Fibroblast of pulmonary artery (primary cell): Measurements from ENCODE around the gene SAV1.
A peak's percentile ranks its signal among the peaks of the same experiment; 100 is the strongest.
"Not testable (repeated sequence)": the region's sequence is repeated elsewhere in the genome, so short reads cannot be mapped to it uniquely, and the experiment has no call there.

Source experiments
- DNase-seq: peaks from one replicate; pipeline ENCODE4 v3.0.0-alpha.2; 2010; ENCODE audit warnings: low read depth
- H3K4me3 ChIP-seq: replicated peaks from 2 replicates; pipeline ENCODE4 v1.5.1; 2011; ENCODE audit warnings: low read depth, mild to moderate bottlenecking, control low read depth, low read length, moderate library complexity
- TF ChIP-seq, protein P1 (sequence below): IDR thresholded peaks from 2 replicates; pipeline ENCODE4 v1.5.1; 2011; ENCODE audit warnings: mild to moderate bottlenecking, control low read depth, low read length, inconsistent platforms; ENCODE audit errors: missing control alignments

SAV1 gene

DNA sequence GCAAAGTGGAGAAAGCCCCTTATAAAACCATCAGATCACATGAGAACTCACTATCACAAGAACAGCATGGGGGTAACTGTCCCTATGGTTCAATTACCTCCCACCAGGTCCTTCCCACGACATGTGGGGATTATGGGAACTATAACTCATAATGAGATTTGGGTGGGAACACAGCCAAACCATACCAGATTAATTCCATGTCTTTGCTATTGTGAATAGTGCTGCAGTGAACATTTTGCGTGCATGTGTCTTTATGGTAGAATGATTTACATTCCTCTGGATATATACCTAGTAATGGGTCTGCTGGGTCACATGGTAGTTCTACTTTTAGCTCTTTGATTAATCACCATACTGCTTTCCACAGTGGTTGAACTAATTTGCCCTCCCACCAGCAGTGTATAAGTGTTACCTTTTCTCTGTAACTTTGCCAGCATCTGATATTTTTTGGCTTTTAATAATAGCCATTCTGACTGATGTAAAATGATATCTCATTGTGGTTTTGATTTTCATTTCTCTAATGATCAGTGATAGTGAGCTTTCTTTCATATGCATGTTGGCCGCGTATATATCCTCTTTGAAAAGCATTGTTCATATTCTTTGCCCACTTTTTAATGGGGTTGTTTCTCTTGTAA, 29.7 kb upstream of the SAV1 start:
- DNase-seq, result no peak
- no peak overlapping the region for H3K4me3 ChIP-seq
- TF ChIP-seq, protein P1, sequence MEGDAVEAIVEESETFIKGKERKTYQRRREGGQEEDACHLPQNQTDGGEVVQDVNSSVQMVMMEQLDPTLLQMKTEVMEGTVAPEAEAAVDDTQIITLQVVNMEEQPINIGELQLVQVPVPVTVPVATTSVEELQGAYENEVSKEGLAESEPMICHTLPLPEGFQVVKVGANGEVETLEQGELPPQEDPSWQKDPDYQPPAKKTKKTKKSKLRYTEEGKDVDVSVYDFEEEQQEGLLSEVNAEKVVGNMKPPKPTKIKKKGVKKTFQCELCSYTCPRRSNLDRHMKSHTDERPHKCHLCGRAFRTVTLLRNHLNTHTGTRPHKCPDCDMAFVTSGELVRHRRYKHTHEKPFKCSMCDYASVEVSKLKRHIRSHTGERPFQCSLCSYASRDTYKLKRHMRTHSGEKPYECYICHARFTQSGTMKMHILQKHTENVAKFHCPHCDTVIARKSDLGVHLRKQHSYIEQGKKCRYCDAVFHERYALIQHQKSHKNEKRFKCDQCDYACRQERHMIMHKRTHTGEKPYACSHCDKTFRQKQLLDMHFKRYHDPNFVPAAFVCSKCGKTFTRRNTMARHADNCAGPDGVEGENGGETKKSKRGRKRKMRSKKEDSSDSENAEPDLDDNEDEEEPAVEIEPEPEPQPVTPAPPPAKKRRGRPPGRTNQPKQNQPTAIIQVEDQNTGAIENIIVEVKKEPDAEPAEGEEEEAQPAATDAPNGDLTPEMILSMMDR, result no peak

DNA sequence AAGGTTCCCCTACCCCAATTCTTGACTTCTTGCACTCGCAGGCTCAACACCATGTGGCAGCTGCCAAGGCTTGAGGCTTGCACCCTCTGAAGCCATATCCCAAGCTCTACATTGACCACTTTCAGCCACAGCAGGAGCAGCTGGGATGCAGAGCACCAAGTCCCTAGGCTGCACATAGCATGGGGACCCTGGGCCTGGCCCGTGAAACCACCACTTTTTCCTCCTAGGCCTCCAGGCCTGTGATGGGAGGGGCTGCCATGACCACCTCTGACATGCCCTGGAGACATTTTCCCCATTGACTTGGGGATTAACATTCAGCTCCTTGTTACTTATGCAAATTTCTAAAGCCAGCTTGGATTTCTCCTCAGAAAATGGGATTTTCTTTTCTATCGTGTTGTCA, 26.2 kb upstream of the SAV1 start:
- not testable (repeated sequence) for H3K4me3 ChIP-seq, DNase-seq

DNA sequence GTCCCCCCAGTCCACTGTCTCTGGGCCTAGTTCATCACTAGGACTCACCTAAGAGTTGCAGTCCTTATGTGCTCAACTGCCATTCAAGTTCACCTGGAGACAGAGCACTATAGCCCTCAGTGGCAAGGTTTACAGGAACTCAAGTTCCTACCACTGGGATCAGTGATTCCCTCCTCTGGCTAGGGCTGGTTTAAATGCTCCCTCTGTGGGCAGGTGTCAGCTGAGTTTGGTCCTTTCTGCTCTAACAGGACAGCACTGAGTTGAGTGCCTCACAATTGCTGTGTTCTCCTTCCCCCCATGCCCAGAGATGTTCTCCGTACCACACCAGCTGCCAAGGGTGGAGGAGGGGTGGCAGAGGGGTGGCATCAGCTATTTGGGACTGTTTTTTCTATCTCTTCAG, 20.8 kb upstream of the SAV1 start:
- TF ChIP-seq, protein P1, result no peak
- no peak for DNase-seq
- H3K4me3 ChIP-seq, result no peak overlapping the region

DNA sequence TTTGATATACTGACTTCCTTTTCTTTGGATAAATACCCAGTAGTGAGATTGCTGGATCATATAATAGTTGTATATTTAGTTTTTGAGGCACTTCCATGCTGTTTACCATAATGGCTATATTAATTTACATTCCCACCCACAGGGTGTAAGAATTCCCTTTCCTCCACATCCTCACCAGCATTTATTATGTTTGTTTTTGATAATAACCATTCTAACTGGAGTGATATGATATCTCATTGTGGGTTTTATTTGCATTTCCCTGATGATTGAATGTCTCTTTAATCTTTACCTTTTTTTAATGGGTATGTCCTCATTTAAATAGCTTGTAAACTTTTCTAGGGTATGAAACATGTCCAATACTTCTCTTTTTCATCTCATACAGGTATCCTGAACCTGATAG, 11.6 kb upstream of the SAV1 start:
- TF ChIP-seq, protein P1, result no peak
- DNase-seq, result no peak
- no peak overlapping the region for H3K4me3 ChIP-seq

DNA sequence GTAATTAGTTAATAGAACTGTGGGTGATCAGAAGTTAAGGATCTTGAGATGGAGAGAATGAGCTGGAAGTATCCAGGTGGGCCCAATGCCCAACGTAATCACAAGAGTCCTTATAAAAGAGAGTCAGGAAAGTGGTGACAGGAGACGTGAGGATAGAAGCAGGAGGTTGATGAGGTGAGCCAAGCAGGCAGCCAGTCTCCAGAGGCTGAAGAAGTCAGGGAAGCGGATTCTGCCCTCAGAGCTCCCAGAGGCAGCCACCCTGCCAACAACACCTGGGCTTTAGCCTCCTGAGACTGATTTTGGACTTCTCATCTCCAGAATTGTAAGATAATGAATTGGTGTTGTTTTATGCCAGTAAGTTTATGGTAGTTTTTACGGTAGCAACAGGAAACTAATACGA, 10.1 kb upstream of the SAV1 start:
- TF ChIP-seq, protein P1, result no peak
- DNase-seq, result no peak
- H3K4me3 ChIP-seq, result no peak overlapping the region

DNA sequence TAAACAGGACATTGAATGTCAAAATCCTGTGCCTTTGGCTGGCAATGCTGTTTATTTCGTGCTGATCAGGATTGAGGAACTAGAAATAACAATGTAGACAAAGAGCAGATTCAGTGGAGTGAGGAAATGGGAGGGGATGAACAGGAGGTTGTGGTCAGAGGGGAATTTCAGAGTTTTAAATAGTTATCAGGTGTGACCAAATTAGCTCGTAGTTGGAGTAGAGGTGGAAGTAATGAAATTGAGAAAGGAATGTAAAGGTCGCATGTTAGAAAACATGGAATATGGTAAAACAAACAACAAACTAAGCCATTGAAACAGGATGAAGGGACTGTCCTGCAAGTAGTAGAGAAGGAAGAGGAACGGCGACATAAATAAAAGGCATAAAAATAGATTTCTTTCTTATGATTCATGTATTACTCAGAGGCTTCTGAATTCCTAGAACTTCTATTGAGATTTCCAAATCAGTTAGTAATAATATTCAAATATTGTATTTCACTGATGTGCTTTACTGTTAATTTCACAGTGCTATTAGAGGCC, 9.5 kb upstream of the SAV1 start:
- DNase-seq, result peak; percentile 76
- H3K4me3 ChIP-seq, result no peak overlapping the region
- TF ChIP-seq, protein P1, result no peak

DNA sequence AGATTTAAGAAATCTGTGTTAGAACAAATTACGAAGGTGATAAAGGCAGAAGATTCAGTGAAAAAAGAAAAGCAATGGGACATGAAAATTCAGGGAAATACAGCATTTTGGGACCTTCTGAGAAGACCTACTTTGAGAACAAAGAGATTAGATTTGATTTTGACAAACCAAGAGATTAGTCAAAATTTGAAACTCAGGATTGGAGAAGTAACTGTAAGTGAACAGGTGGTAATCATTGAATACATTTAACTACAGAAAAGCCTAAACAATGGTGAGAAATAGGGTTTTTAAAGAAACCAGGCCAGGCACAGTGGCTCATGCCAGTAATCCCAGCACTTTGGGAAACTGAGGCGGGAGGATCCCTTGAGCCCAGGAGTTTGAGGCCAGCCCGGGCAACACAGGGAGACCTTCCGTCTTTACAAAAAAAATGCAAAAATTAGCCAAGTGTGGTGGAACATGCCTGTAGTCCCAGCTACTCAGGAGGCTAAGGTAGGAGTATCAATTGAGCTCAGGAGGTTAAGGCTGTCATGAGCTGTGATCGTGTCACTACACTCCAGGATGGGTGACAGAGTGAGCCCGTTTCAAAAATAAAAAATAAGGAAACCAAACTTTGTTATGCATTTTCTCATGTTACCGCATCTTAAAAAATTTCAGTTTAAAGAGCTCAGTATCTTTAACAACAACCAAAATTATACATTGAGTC, 8.9 kb upstream of the SAV1 start:
- TF ChIP-seq, protein P1, result no peak
- DNase-seq, result no peak
- no peak overlapping the region for H3K4me3 ChIP-seq
